ENCODE results near the gene ASB3.

ASB3 gene

GRCh38 chr2:53655256-53655655 is 131.5 kb downstream of the ASB3 start:
- no peak overlapping the region for H3K4me3 ChIP-seq (ENCODE audit: low read length)
- DNase-seq (ENCODE audit: low read depth), result no peak
- TF ChIP-seq CTCF (IDR thresholded peaks at IDR 0.05; ENCODE audit: insufficient read depth, low read depth, low read length, missing control alignments), result no peak

- TF ChIP-seq CTCF (IDR thresholded peaks at IDR 0.05; ENCODE audit: insufficient read depth, low read depth, low read length, missing control alignments), result no peak
- no peak for DNase-seq (ENCODE audit: low read depth)
- no peak overlapping the region for H3K4me3 ChIP-seq (ENCODE audit: low read length)
Measured at GRCh38 chr2:53654396-53654795, 132.4 kb downstream of the ASB3 start.

- TF ChIP-seq CTCF (IDR thresholded peaks at IDR 0.05; ENCODE audit: insufficient read depth, low read depth, low read length, missing control alignments), result no peak
- H3K4me3 ChIP-seq (ENCODE audit: low read length), result no peak overlapping the region
- no peak for DNase-seq (ENCODE audit: low read depth)
Measured at GRCh38 chr2:53652131-53652530, 134.6 kb downstream of the ASB3 start.

- DNase-seq (ENCODE audit: low read depth), result no peak
- no peak for TF ChIP-seq CTCF (IDR thresholded peaks at IDR 0.05; ENCODE audit: insufficient read depth, low read depth, low read length, missing control alignments)
- no peak overlapping the region for H3K4me3 ChIP-seq (ENCODE audit: low read length)
Measured at GRCh38 chr2:53646788-53647187, 140.0 kb downstream of the ASB3 start.

GRCh38 chr2:53641290-53641689 is 145.5 kb downstream of the ASB3 start:
- H3K4me3 ChIP-seq (ENCODE audit: low read length), result no peak overlapping the region
- DNase-seq (ENCODE audit: low read depth), result no peak
- no peak for TF ChIP-seq CTCF (IDR thresholded peaks at IDR 0.05; ENCODE audit: insufficient read depth, low read depth, low read length, missing control alignments)

GRCh38 chr2:53640466-53640865 is 146.3 kb downstream of the ASB3 start:
- no peak overlapping the region for H3K4me3 ChIP-seq (ENCODE audit: low read length)
- TF ChIP-seq CTCF (IDR thresholded peaks at IDR 0.05; ENCODE audit: insufficient read depth, low read depth, low read length, missing control alignments), result no peak
- DNase-seq (ENCODE audit: low read depth), result no peak

- no peak for TF ChIP-seq CTCF (IDR thresholded peaks at IDR 0.05; ENCODE audit: insufficient read depth, low read depth, low read length, missing control alignments)
- no peak for DNase-seq (ENCODE audit: low read depth)
- H3K4me3 ChIP-seq (ENCODE audit: low read length), result no peak overlapping the region
Measured at GRCh38 chr2:53636596-53636995, 150.2 kb downstream of the ASB3 start.
